ENCODE data around the gene PRPSAP2.

- no peak for TF ChIP-seq POLR2A (IDR thresholded peaks at IDR 0.05)
- no peak for TF ChIP-seq CTCF (IDR thresholded peaks at IDR 0.05)
Observed at GRCh38 chr17:18862011-18862410, 4.1 kb downstream of the PRPSAP2 start.

All from upper lobe of left lung (tissue), 4 donors.